NCI-H2227 (cell line): ENCODE results near the gene SLC16A9.
"Not testable (repeated sequence)": the region's sequence is repeated elsewhere in the genome, so short reads cannot be mapped to it uniquely, and the experiment has no call there.

Source experiments
- DNase-seq: peaks from one replicate; lab custom pipeline; 2025; ENCODE audit not compliant: unreplicated experiment; lab: John Stamatoyannopoulos, UW

SLC16A9 gene

DNA sequence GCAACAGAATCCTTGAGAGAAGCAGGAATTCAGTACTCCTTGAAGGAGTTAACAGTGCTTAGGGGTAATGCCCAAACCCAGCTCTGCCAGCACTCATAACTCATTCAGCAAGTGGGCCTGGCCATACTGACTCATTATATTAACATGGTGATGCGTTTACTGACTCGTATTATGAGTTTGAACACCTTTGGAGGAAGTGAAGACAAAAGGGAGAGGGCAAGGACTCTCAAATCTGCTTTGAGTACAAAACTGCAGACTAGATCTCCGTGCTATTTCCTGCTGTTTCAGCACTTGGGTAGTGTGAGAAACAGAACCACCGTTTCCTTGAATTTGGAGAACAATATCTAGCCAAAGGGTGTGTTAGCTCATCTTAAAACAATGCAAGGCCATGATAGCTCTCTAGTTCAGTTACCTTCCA, 30.8 kb downstream of the SLC16A9 start:
- DNase-seq, result no peak

DNA sequence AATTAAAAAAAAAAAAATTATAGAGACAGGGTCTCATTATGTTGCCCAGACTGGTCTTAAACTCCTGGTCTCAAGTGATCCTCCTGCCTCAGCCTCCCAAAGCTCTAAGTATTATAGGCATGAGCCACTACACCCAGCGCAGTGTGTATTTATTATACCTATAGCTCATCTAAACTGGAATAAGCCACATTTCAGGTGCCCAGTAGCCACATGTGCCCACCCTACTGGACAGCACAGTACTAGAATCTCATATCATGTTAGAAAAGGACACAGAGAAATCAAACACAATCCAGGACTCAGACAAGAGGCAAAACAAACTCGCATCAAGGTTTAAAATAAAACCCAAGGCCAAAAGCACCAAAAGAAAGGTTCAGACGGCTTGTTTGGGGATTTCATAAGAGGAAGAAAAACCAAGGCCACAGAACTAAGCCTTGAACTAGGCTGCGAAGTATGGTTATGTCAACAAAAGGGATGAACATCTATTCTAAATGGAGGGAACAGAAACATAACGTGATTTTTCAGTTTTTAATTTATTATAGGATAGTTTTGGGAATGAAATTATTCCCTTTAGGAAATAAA, 32.3 kb downstream of the SLC16A9 start:
- DNase-seq, result no peak

- no peak for DNase-seq
Measured at GRCh38 chr10:59675812-59676211, 33.8 kb downstream of the SLC16A9 start.

DNA sequence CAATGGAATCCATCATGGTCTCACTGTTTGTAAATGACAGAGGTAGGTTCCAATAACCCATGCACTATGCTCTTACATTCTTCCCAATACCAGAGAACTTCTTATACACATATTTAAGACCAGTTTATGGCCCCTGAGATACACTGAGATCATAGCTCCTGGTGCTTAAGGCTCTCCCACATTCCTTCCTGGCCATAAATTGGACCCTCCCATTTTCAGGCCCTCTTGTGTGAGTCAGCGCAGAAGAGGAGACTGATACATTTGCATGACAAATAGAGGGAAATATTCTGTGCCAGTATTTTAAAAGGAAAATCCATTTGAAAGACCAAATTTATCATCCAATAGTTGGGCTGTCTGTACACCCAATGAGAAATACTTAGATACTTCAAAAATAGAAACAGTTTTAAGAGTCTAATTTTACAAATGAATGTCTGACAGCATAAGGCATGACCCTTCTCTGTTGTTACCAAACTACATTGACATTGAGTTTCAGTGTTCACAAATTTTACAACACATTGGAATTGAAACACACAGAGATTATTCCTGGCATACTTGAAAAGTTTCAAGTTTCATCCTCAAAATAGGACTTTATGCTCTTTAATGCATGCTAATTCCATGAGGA, 35.3 kb downstream of the SLC16A9 start:
- no peak for DNase-seq

DNA sequence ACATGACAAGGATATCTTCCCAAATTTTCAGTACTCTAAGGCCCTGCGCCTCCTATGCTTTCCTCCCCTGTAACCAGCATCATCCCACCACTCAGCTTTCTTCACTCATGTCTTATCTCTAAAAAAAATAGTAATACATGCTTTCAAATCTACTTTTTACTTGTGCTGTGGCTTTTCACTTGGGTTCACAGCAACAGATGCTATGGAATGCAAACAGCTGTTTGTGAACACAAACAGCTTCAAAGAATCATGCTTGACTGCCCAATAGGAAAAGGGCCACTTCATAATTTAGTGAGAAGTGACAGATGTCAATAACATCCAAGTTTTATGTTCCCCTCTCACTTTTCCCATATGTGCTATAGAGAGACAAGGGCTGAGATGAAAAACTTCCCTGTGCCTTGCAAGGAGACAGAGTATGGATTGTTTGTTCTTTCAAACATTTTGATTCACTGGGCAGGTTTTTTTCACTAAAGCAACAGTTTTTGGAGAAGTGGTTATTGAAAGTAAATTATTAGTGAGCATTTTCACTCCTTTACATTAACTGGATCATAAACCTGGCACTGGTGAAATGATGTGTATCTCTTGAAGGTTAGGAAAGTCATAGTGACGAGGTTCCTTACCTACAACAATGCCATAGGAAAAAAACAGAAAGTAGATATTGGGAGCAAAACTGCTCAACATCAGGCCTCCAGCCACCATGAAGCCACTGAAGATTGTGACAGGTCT, 37.3 kb downstream of the SLC16A9 start:
- no peak for DNase-seq

DNA sequence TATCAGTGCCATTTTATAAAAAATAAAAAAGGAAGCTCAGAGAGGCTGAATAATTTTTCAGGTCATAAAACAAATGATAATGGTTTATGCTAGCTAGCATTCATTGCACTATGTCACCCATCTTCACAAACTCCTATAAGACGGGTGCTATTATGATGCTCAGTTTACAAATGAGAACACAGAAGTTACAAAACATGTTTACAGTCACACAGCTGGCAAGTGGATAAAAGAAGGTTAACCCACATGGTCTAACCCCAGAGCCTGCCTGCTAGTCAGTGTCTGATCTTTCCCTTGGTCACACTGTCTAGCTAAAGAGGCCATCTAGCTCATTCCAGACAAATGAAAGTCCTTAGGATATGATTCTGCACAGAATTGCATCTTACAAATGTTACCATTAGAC, 39.4 kb downstream of the SLC16A9 start:
- DNase-seq, result no peak

- DNase-seq, result no peak
Measured at GRCh38 chr10:59668096-59668495, 41.6 kb downstream of the SLC16A9 start.

DNA sequence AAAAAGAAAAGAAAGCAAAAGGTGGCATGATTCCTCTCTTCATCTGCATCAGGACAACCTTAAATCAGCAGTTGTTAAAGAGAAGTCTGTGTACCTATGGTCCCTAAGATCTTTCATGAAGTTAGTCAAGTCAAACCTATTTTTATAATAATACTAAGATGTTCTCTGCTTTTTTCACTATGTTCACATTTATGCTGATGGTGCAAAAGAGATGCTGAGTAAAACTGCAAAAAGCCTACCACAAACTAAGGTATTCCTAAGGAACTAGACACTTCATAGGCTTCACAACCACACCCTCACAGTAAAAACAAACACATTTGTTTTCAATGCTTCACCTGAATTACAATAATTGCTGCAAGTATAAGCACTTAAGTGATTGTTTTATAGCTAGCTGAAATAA, 43.3 kb downstream of the SLC16A9 start:
- no peak for DNase-seq

- not testable (repeated sequence) for DNase-seq
Measured at GRCh38 chr10:59663213-59663612, 46.4 kb downstream of the SLC16A9 start.

- DNase-seq, result no peak
Measured at GRCh38 chr10:59657724-59658123, 51.9 kb downstream of the SLC16A9 start.

DNA sequence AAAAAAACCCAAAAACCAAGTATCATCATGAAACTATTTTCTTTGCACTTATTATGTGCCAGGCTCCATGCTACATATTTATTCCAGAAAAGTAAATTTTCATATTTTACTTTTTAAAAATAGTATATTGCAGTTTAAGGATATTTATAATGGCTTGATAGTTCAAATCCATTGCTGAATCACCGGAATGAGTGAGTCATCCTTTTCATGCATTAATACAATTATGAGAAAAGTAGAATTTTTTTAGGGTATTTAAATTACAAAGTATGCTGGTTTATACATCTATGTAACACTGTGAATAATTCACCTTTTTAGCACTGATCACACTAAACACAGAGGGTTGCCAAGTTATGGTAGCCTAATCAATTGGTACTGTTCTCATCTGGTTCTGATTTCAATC, 54.3 kb downstream of the SLC16A9 start:
- no peak for DNase-seq

DNA sequence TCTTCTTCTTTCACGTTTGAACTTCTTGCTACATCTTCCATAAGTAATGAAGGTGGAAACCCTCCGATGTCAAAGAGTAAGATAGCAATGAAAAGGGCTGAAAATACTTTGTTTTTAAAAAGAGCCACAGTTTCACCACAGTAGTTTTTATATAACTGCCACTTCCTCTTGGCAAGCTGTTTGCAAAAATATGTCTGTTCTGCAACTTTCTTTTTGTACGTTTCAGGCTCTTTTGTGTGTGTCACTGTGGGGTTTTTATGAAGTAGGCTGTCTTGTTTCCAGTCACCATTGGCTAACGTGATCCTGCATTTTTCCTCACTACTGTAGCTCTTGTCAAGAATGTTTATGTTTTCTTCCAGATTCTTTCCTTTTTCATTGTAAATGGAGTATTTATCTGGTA, 55.6 kb downstream of the SLC16A9 start:
- DNase-seq, result no peak

- DNase-seq, result no peak
Measured at GRCh38 chr10:59651902-59652301, 57.7 kb downstream of the SLC16A9 start.

DNA sequence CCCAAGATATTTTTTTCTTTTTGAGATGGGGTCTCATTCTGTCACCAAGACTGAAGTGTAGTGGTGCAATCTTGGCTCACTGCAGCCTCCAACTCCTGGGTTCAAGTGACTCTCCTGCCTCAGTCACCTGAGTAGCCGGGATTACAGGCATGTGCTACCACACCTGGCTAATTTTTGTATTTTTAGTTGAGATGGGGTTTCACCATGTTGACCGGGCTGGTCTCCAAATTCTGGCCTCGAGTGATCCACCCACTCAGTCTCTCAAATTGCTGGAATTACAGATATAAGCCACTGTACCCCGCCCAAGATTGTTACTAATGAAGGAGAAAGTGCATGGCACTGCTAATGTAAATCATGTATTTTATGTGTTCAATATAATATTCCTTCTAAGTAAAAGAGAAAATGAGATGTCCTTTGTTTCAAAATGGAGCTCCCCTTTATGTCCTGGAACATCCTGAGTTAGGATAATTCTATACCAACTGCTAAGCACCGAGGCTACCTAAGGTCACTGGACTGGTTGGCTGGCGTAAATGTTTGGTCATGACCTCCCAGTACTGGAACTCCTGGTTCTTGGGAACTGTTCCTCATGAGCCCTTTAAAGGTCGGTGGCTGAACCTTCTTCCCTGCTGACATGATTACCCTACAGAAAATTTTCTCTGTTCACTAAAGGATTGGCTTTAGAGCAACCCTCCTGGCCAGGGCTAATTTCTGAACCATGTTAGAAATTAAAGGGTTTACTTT, 59.9 kb downstream of the SLC16A9 start:
- DNase-seq, result no peak

DNA sequence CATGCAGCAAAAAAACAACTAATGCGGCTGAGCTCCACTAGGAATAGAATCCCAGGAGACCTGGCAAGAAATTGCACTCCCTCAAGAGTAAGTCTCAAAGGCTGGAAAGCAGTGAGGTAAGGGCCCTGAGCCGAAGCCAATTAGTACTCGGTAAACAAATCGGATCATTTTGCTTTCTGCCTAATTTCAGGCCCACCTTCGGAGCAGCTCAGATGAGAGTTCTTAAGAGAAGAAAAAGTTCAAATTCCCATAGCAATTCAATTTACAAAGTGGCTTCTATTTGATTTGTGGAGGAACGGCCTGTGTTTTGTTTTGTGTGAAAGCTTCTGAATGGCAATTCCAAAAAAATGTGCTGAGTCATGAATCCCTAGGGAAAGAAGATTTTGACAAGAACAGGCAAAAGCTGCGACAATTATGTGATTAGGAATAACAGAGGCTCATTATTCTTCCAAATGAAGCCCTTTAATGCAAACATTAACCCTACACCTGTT, 60.9 kb downstream of the SLC16A9 start:
- DNase-seq, result no peak

DNA sequence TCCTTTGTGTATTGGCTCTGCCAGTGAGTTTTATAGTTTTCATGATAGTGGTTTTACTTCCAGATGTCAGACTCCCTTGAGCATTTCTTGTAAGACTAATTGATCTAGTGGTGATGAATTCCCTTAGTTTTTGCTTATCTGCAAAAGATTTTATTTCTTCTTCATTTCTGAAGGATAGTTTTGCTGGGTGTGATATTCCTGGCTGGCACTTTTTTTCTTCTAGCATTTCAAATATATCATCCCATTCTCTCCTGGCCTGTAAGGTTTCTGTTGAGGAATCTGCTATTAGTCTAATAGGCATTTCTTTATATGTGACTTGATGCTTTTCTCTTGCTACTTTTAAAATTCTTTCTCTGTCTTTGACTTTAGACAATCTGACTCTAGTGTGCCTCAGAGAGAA, 64.8 kb downstream of the SLC16A9 start:
- DNase-seq, result no peak

GRCh38 chr10:59641688-59642087, 68.0 kb downstream of the SLC16A9 start:
- not testable (repeated sequence) for DNase-seq

GRCh38 chr10:59635502-59636290, 74.0 kb downstream of the SLC16A9 start:
- DNase-seq, result no peak

DNA sequence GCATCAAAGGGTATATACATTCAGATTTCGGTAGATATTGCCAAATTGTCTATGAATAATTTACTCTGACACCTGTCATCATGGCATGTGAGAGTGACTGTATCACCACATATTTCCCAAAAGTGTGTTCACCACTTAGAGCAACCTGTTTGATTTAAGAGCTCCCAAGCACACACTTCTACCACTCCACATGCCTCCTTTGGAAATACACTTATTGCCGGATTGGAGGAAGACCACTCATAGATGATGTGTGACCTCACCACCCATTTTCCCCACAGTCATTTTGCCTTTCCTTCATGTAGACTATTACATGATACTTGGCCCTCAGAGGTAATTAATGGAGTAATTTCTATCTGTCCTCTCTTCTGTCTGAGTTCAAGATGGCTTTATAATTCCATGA, 75.5 kb downstream of the SLC16A9 start:
- DNase-seq, result no peak

- DNase-seq, result no peak
Measured at GRCh38 chr10:59633063-59633462, 76.6 kb downstream of the SLC16A9 start.
